Sigmoid colon (tissue), 4 donors: ENCODE results near the gene BCAR3.

Experiments
- EP300 ChIP-seq, 4 donors: sonication (generic); formaldehyde crosslinking; IDR thresholded peaks; one replicate each; pipeline ENCODE4 v1.6.1; 2017; ENCODE audit warnings: antibody characterized with exemption in 4 of 4
- POLR2A ChIP-seq, 2 donors: fragments of 450-650 bp; IDR thresholded peaks; one replicate each; pipeline ENCODE4 v1.6.1; 2016; ENCODE audit warnings: antibody characterized with exemption in 2 of 2, mild to moderate bottlenecking in 2 of 2, moderate library complexity in 2 of 2
- POLR2AphosphoS5 ChIP-seq, 4 donors: sonication (generic); formaldehyde crosslinking; IDR thresholded peaks; one replicate each; pipeline ENCODE4 v1.6.1; 2017; ENCODE audit warnings: antibody characterized with exemption in 4 of 4
- TF ChIP-seq, protein P1 (sequence below), 4 experiments: fragments of 450-650 bp in 3 of 4; fragments of 200-600 bp in 1 of 4; IDR thresholded peaks; one replicate each; pipeline ENCODE4 v1.5.1; 2016 to 2019; ENCODE audit warnings: antibody characterized with exemption in 4 of 4, mild to moderate bottlenecking in 3 of 4, moderate library complexity in 2 of 4

DNA sequence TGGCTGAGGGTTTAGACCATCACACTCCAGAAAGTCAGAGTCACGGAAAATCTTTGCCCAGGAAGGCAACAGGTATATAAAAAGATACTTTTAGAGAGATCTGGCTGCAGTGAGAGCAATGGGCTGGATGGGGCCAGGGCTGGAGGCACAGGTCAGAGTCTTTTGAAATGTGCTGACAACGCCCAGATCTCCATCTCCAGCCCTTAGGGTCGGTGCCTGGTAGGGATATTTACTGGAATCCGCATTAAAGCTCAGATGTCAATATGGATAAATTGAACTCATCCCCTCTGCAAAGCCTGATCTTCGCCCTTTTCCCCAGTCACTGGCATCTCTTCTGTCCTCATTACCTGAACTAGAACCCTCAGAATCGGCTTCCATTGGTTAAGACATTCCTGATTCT, 82.2 kb downstream of the BCAR3 start:
- TF ChIP-seq EP300 (IDR thresholded peaks at IDR 0.05) (no peak), POLR2A (IDR thresholded peaks at IDR 0.05) (no peak), POLR2AphosphoS5 (IDR thresholded peaks at IDR 0.05) (no peak)
- TF ChIP-seq, protein P1, sequence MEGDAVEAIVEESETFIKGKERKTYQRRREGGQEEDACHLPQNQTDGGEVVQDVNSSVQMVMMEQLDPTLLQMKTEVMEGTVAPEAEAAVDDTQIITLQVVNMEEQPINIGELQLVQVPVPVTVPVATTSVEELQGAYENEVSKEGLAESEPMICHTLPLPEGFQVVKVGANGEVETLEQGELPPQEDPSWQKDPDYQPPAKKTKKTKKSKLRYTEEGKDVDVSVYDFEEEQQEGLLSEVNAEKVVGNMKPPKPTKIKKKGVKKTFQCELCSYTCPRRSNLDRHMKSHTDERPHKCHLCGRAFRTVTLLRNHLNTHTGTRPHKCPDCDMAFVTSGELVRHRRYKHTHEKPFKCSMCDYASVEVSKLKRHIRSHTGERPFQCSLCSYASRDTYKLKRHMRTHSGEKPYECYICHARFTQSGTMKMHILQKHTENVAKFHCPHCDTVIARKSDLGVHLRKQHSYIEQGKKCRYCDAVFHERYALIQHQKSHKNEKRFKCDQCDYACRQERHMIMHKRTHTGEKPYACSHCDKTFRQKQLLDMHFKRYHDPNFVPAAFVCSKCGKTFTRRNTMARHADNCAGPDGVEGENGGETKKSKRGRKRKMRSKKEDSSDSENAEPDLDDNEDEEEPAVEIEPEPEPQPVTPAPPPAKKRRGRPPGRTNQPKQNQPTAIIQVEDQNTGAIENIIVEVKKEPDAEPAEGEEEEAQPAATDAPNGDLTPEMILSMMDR (IDR thresholded peaks at IDR 0.05) = no peak
